ENCODE results near the gene PRKCB.
A peak's percentile ranks its signal among the peaks of the same experiment; 100 is the strongest.

Gene PRKCB

DNA sequence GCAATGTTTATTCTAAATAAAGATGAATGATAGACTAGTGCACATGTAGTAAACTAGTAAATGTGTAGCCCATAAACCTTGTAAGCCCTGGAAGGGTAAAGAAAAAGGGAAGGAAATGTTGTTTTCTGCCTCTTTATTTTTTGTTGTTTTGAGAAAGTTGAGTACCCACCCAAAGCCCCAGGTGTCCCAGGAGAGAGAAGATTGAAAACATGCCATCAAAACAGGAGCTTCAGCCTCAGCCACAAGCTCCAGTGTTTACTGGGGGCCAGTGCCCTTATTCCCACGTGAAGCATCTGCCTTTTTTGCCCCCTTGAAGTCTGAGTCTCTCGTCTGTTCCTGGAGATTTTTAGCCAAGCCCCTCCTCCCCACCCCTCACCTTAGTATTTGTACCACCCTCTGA is 121.5 kb downstream of the PRKCB start:
- H3K9me2 ChIP-seq (replicated peaks; ENCODE audit: low read depth, low read length) = no peaks in the 10 kb centered on the region
- no peaks in the 10 kb centered on the region for H3K9me3 ChIP-seq (ENCODE audit: insufficient read depth, low read depth, low read length)
- peaks cover 73% of the 10 kb centered on the region for H3K79me2 ChIP-seq (ENCODE audit: insufficient read depth, low read length)
- H3K4me1 ChIP-seq (ENCODE audit: insufficient read depth, low read length, poor library complexity, severe bottlenecking) = peaks cover 35% of the 10 kb centered on the region
- no peak overlapping the region for H2AFZ ChIP-seq (ENCODE audit: low read length)
- TF ChIP-seq EZH2phosphoT487 (IDR thresholded peaks at IDR 0.05; ENCODE audit: borderline replicate concordance) = no peak
- TF ChIP-seq, protein P1, sequence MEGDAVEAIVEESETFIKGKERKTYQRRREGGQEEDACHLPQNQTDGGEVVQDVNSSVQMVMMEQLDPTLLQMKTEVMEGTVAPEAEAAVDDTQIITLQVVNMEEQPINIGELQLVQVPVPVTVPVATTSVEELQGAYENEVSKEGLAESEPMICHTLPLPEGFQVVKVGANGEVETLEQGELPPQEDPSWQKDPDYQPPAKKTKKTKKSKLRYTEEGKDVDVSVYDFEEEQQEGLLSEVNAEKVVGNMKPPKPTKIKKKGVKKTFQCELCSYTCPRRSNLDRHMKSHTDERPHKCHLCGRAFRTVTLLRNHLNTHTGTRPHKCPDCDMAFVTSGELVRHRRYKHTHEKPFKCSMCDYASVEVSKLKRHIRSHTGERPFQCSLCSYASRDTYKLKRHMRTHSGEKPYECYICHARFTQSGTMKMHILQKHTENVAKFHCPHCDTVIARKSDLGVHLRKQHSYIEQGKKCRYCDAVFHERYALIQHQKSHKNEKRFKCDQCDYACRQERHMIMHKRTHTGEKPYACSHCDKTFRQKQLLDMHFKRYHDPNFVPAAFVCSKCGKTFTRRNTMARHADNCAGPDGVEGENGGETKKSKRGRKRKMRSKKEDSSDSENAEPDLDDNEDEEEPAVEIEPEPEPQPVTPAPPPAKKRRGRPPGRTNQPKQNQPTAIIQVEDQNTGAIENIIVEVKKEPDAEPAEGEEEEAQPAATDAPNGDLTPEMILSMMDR (conservative IDR thresholded peaks at IDR 0.05; ENCODE audit: low read length) = no peak
- no peaks in the 10 kb centered on the region for H3K36me3 ChIP-seq (ENCODE audit: insufficient read depth, low read length)
- no peaks in the 10 kb centered on the region for H4K20me1 ChIP-seq (ENCODE audit: insufficient read depth, low read length, poor library complexity, severe bottlenecking)
- H3K4me2 ChIP-seq (ENCODE audit: low read depth, low read length, poor library complexity, severe bottlenecking) = no peak overlapping the region
- H3F3A ChIP-seq (ENCODE audit: low read depth) = no peaks in the 10 kb centered on the region; the same call in 1 of the 2 replicates
- peak overlapping the region; percentile 24 for H3K9ac ChIP-seq (ENCODE audit: low read depth, low read length, poor library complexity, severe bottlenecking)
- no peak overlapping the region for H3K4me3 ChIP-seq (ENCODE audit: low read length, poor library complexity, severe bottlenecking)
- no peaks in the 10 kb centered on the region for H3K27me3 ChIP-seq (ENCODE audit: insufficient read depth, low read length, poor library complexity, severe bottlenecking)

DNA sequence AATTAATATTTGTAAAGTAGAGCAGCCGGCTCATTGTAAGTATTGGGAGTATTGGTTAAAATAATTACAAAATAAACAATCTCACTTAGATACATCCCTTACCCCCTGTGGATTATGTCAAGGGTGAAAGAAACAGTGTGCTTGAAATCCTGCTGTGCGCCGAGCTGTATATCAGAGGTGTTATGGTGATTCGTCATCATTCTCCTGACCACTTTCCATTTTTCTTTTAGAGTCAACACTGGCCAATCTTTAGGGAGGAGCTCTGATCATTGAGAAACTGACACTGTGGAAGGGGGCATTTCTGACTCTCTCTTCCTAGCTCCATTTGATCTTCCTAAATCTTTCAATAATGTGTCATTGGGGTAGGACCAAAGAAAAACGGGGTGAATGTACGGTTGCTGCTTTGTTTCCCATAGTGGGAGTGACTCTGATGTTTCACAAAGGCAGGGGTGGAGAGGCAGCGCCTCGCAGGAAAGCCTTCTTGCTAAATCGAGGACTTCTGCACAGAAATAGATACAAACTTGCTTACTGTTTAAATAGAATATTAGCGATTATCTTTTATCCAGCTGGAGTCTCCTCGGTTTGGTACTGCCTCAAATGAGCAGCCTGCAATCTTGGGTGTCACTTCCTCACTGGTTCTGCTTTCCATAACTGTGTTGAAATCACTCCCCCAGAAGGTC is 123.4 kb downstream of the PRKCB start:
- no peak overlapping the region for H2AFZ ChIP-seq (ENCODE audit: low read length)
- peaks cover 6% of the 10 kb centered on the region; the same call in 1 of the 2 replicates for H3K36me3 ChIP-seq (ENCODE audit: insufficient read depth, low read length)
- H4K20me1 ChIP-seq (ENCODE audit: insufficient read depth, low read length, poor library complexity, severe bottlenecking) = no peaks in the 10 kb centered on the region
- no peaks in the 10 kb centered on the region for H3K9me2 ChIP-seq (replicated peaks; ENCODE audit: low read depth, low read length)
- TF ChIP-seq, protein P1 (conservative IDR thresholded peaks at IDR 0.05; ENCODE audit: low read length) = no peak
- no peak for TF ChIP-seq EZH2phosphoT487 (IDR thresholded peaks at IDR 0.05; ENCODE audit: borderline replicate concordance)
- H3K9ac ChIP-seq (ENCODE audit: low read depth, low read length, poor library complexity, severe bottlenecking) = no peak overlapping the region
- no peak overlapping the region for H3K4me2 ChIP-seq (ENCODE audit: low read depth, low read length, poor library complexity, severe bottlenecking)
- H3F3A ChIP-seq (ENCODE audit: low read depth) = no peaks in the 10 kb centered on the region
- peaks cover 21% of the 10 kb centered on the region for H3K4me1 ChIP-seq (ENCODE audit: insufficient read depth, low read length, poor library complexity, severe bottlenecking)
- no peak overlapping the region for H3K4me3 ChIP-seq (ENCODE audit: low read length, poor library complexity, severe bottlenecking)
- H3K27me3 ChIP-seq (ENCODE audit: insufficient read depth, low read length, poor library complexity, severe bottlenecking) = no peaks in the 10 kb centered on the region
- no peaks in the 10 kb centered on the region for H3K9me3 ChIP-seq (ENCODE audit: insufficient read depth, low read depth, low read length)
- peaks cover 71% of the 10 kb centered on the region for H3K79me2 ChIP-seq (ENCODE audit: insufficient read depth, low read length)

DNA sequence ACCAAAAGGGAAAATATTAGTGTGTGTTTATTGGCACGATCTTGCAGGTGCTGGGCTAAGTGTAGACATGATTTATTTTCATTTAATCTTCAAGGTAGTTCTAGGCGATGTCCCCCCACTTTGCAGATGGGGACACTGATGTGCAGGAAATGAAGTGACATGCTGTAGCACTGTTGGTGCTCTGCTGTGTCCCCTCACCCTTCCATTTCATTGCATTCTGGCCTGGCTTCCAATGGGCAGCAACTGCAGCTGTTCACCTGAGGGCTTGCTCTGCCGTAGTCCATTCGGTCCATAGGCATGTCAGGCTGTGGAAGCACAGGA is 123.9 kb downstream of the PRKCB start:
- no peaks in the 10 kb centered on the region for H3F3A ChIP-seq (ENCODE audit: low read depth)
- peaks cover 6% of the 10 kb centered on the region; the same call in 1 of the 2 replicates for H3K36me3 ChIP-seq (ENCODE audit: insufficient read depth, low read length)
- no peaks in the 10 kb centered on the region for H4K20me1 ChIP-seq (ENCODE audit: insufficient read depth, low read length, poor library complexity, severe bottlenecking)
- H3K79me2 ChIP-seq (ENCODE audit: insufficient read depth, low read length) = peaks cover 66% of the 10 kb centered on the region
- H3K4me2 ChIP-seq (ENCODE audit: low read depth, low read length, poor library complexity, severe bottlenecking) = no peak overlapping the region
- no peaks in the 10 kb centered on the region for H3K27me3 ChIP-seq (ENCODE audit: insufficient read depth, low read length, poor library complexity, severe bottlenecking)
- peaks cover 21% of the 10 kb centered on the region for H3K4me1 ChIP-seq (ENCODE audit: insufficient read depth, low read length, poor library complexity, severe bottlenecking)
- H3K9ac ChIP-seq (ENCODE audit: low read depth, low read length, poor library complexity, severe bottlenecking) = no peak overlapping the region
- H3K9me3 ChIP-seq (ENCODE audit: insufficient read depth, low read depth, low read length) = no peaks in the 10 kb centered on the region
- no peak overlapping the region for H3K4me3 ChIP-seq (ENCODE audit: low read length, poor library complexity, severe bottlenecking)
- no peaks in the 10 kb centered on the region for H3K9me2 ChIP-seq (replicated peaks; ENCODE audit: low read depth, low read length)
- H2AFZ ChIP-seq (ENCODE audit: low read length) = no peak overlapping the region
- TF ChIP-seq EZH2phosphoT487 (IDR thresholded peaks at IDR 0.05; ENCODE audit: borderline replicate concordance) = no peak
- TF ChIP-seq, protein P1 (conservative IDR thresholded peaks at IDR 0.05; ENCODE audit: low read length) = no peak
